T-helper 17 cell (primary cell): Measurements from ENCODE around the gene TEX52. TPM values are rescaled to one million over a fixed set of nuclear protein-coding genes. Genes with fewer than 3 reads are reported as not detected.

Experiments used
- total RNA-seq, 4 donors: library from RNA in 2 of 4; stranded (reverse) in 2 of 4; gene quantifications; one replicate each; pipeline ENCODE4 v1.2.3 and lab custom pipeline; 2022 to 2026

The TEX52 gene
- total RNA-seq, 2 donors from 2014 or later = not detected

Other genes with a start within 250 kb of the TEX52 start
- gene FKBP4, start 62.1 kb downstream of the TEX52 start, total RNA-seq = 10 to 100 TPM; 41.9 to 44.9 TPM
- gene ITFG2, start 44.4 kb downstream of the TEX52 start, total RNA-seq = 10 to 100 TPM; 63.1 to 63.9 TPM
- gene NRIP2, start 22.0 kb downstream of the TEX52 start, total RNA-seq = not detected
- 1 to 10 TPM; 1.0 to 1.6 TPM for gene FOXM1, start 20.1 kb upstream of the TEX52 start, total RNA-seq
- gene RHNO1, start 20.2 kb upstream of the TEX52 start, total RNA-seq = 10 to 100 TPM; 18.9 to 32.9 TPM
- gene TULP3, start 33.9 kb upstream of the TEX52 start, total RNA-seq = 1 to 10 TPM; 6.3 to 7.9 TPM
- gene TEAD4, start 102.4 kb upstream of the TEX52 start, total RNA-seq = not detected
- 10 to 100 TPM in 1 of 2 donors, 1 to 10 TPM in 1; 1.4 to 24.2 TPM for gene TSPAN9, start 220.3 kb upstream of the TEX52 start, total RNA-seq